Stimulated activated CD4-positive, alpha-beta T cell treated with anti-CD3 and anti-CD28 coated beads, Interleukin-12 subunit alpha, Interleukin-12 subunit beta, amount 100 ng/mL, for 4 hours (primary cell): ENCODE data around the gene PSMB3.

ENCODE experiments used
- DNase-seq: peaks from one replicate; pipeline ENCODE4 v3.0.0-alpha.2; 2020

The PSMB3 gene

GRCh38 chr17:38798614-38799500 lies 46.3 kb downstream of the PSMB3 start:
- DNase-seq = peak; percentile 35

DNA sequence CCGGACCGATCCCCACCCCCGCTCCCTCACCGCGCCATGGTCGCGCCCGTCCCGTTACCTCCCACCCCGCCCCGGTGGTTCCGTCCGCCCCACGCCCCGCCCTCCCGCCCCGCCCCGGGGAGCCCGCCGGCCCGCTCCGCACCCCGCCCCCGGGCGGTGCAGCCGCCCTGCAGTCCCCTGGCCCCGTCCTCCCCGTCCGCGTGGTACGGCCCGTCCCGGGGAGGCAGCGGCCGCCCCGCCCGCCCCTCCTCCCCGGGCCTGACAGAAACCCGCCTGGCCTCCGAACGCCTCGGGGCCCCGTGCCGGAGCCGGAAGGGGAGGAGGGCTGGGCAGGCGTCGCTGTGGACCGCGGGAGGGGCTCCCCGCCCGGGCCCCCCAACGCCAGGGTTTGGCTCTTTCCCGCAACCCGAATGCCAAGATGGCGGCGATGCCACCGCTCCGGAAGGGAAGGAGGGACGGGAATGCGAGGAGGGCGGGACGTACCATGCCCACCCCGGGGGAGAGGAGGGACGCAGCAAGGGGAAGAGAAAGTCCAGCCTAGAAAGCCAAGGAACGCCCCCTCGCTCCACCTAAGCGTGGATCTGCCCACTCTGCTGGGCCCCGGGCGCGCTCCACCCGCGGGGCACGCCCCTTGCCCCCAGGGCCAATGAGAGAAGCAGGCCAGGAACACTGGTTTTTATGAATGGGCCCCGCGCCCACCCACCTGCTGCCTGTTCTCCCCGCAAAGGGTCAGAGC lies 47.1 kb downstream of the PSMB3 start, which contains the start of gene PIP4K2B:
TSS of gene PIP4K2B (minus strand) at position 56 of the 736 bp plus-strand sequence. CDS start 132 bp downstream, outside the sequence.
- peak; percentile 80 for DNase-seq

- DNase-seq = no peak
These were observed 47.8 kb downstream of the PSMB3 start for GRCh38 chr17:38800237-38800760.

DNA sequence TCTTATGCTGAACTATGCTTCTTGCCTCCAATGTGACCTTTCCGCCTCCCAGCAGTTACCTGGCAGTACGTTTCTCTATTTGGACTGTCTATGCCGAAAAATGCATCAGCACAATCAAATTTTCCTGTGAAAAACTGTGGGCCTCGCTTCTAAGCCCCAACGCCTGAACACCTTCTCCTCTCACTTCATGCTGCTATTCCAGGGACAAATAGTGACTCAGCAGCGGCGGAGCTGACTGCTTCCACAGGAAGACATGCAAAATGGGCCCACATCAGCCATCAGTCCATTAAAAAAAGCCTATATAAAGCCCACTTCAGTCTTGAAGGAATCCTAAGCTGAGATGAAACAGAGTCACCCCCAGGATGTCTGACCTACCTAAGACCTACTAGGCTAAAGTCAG lies 57.3 kb downstream of the PSMB3 start:
- no peak for DNase-seq
